K562 (cell line): ENCODE data around the gene TFF1. TPM values are rescaled to one million over a fixed set of nuclear protein-coding genes. Genes with fewer than 3 reads are reported as not detected.
A peak's percentile ranks its signal among the peaks of the same experiment; 100 is the strongest.

Experiments used
- ATAC-seq: fragments of 200-7000 bp; cut with Tn5 transposase; 3 replicates; pipeline ENCODE4 v1.9.1; 2020; ENCODE audit warnings: moderate library complexity
- BruUV-seq: library from RNA; stranded (reverse); fragments of 400-500 nt; replicated peaks from 2 replicates; lab custom pipeline; 2021; lab: Mats Ljungman, UMichigan
- CTCF ChIA-PET: fragments of 300-600 bp; formaldehyde crosslinking; extraction: SDS; loops from one replicate; lab custom pipeline; 2021; ENCODE audit warnings: low intra/inter-chr PET ratio; lab: Yijun Ruan, JAX
- POLR2A ChIA-PET: fragments of 300-600, 350-650 bp; sonication (Branson Sonifier 250); formaldehyde crosslinking; extraction: SDS; loops from one replicate; lab custom pipeline; 2021; ENCODE audit warnings: antibody characterized with exemption, inconsistent platforms; lab: Yijun Ruan, JAX
- DNase-seq, 4 experiments: peaks; one replicate each; pipeline versions ENCODE4 v3.0.0 to v3.0.0-alpha.2; 2011 to 2018; ENCODE audit warnings: low spot score in 3 of 4, mixed read lengths in 3 of 4; ENCODE audit errors: extremely low read depth in 1 of 4
- FAIRE-seq: peaks from 2 replicates; lab custom pipeline; 2011; peaks lifted over from hg19 to GRCh38; lab: Jason Lieb, UNC
- H2AFZ ChIP-seq: 2 replicates; pipeline ENCODE4 v1.6.0; 2011; ENCODE audit warnings: low read depth, low read length, control low read depth, inconsistent platforms
- H3K27ac ChIP-seq: fragments of 200-600 bp; 3 replicates; pipeline ENCODE4 v1.8.0; 2011; ENCODE audit warnings: low read depth, mild to moderate bottlenecking, control low read depth, inconsistent platforms, low read length, moderate library complexity, mixed read lengths; ENCODE audit errors: extremely low read depth
- H3K27me3 ChIP-seq, 2 experiments: fragments of 300-600 bp in 1 of 2; 2 replicates in 1 of 2; 3 replicates in 1 of 2; pipeline versions ENCODE4 v1.6.0 to v1.8.0; 2011; ENCODE audit warnings: inconsistent platforms in 2 of 2, low read length in 2 of 2, mild to moderate bottlenecking in 1 of 2, mixed read lengths in 1 of 2, moderate library complexity in 1 of 2; ENCODE audit not compliant: control insufficient read depth in 2 of 2, insufficient read depth in 2 of 2
- H3K36me3 ChIP-seq: fragments of 300-600 bp; 3 replicates; pipeline ENCODE4 v1.8.0; 2011; ENCODE audit warnings: mild to moderate bottlenecking, low read length, inconsistent platforms; ENCODE audit not compliant: control insufficient read depth, insufficient read depth
- H3K4me1 ChIP-seq, 2 experiments: fragments of 200-600 bp in 1 of 2; replicated peaks in 1 of 2; 2 replicates in 1 of 2; 3 replicates in 1 of 2; pipeline versions ENCODE4 v1.5.1 to v1.8.0; 2011; ENCODE audit warnings: inconsistent platforms in 2 of 2, low read length in 2 of 2, mild to moderate bottlenecking in 1 of 2, mixed read lengths in 1 of 2, moderate library complexity in 1 of 2; ENCODE audit not compliant: control insufficient read depth in 2 of 2, insufficient read depth in 2 of 2
- H3K4me2 ChIP-seq: 2 replicates; pipeline ENCODE4 v1.6.1; 2011; ENCODE audit warnings: low read length, control low read depth, inconsistent platforms, mixed read lengths; ENCODE audit not compliant: insufficient read depth
- H3K4me3 ChIP-seq: fragments of 200-600 bp; sonication (generic), shearing (Covaris generic); 2 replicates; pipeline ENCODE4 v1.5.1; 2016; ENCODE audit warnings: control low read depth, inconsistent platforms
- H3K79me2 ChIP-seq: fragments of 200-600 bp; 3 replicates; pipeline ENCODE4 v1.8.0; 2011; ENCODE audit warnings: low read length, inconsistent platforms; ENCODE audit not compliant: control insufficient read depth, insufficient read depth
- H3K9ac ChIP-seq, 2 experiments: 2 replicates each; pipeline versions ENCODE4 v1.6.0 to v1.6.1; 2011; ENCODE audit warnings: low read depth in 2 of 2, low read length in 2 of 2, control low read depth in 1 of 2, inconsistent platforms in 1 of 2, mild to moderate bottlenecking in 1 of 2, mixed read lengths in 1 of 2; ENCODE audit not compliant: insufficient read depth in 1 of 2
- H3K9me1 ChIP-seq: one replicate; pipeline ENCODE4 v1.6.0; 2011; ENCODE audit warnings: inconsistent platforms, mild to moderate bottlenecking, low read length, moderate library complexity; ENCODE audit not compliant: control insufficient read depth, insufficient read depth
- H3K9me3 ChIP-seq: replicated peaks from 2 replicates; pipeline ENCODE4 v1.5.1; 2011; ENCODE audit warnings: low read depth, low read length, inconsistent platforms; ENCODE audit not compliant: control insufficient read depth, insufficient read depth
- H4K20me1 ChIP-seq: replicated peaks from 2 replicates; pipeline ENCODE4 v1.6.1; 2011; ENCODE audit warnings: low read length, inconsistent platforms, mixed read lengths; ENCODE audit not compliant: control insufficient read depth, insufficient read depth
- CBFA2T2 ChIP-seq: fragments of 450-650 bp; conservative IDR thresholded peaks from 2 replicates; pipeline ENCODE4 v1.6.1; 2017; ENCODE audit warnings: mild to moderate bottlenecking
- CEBPZ ChIP-seq: fragments of 150-350 bp; IDR thresholded peaks from 2 replicates; pipeline ENCODE4 v1.6.1; 2014; ENCODE audit warnings: low read depth, mild to moderate bottlenecking, low read length, borderline replicate concordance
- ELF2 ChIP-seq: fragments of 250-450 bp; sonication (Bioruptor Pico); IDR thresholded peaks from 2 replicates; pipeline ENCODE4 v1.5.0; 2021; ENCODE audit warnings: mild to moderate bottlenecking
- ELF4 ChIP-seq: fragments of 450-650 bp; formaldehyde crosslinking; IDR thresholded peaks from 2 replicates; pipeline ENCODE4 v1.4.0; 2022; ENCODE audit warnings: missing genetic modification characterization
- FOSL1 ChIP-seq: fragments of 200-800 bp; sonication (Bioruptor generic); conservative IDR thresholded peaks from 2 replicates; pipeline ENCODE4 v1.6.1; 2016; ENCODE audit warnings: missing genetic modification characterization, missing compliant biosample characterization
- KLF10 ChIP-seq: fragments of 250-450 bp; sonication (Bioruptor Pico); IDR thresholded peaks from 2 replicates; pipeline ENCODE4 v1.6.1; 2021; ENCODE audit warnings: matching md5 sums
- MAFK ChIP-seq: IDR thresholded peaks from 2 replicates; pipeline ENCODE4 v1.6.1; 2011; ENCODE audit warnings: low read length, improper control_type of control experiment
- SIN3A ChIP-seq, 2 experiments: fragments of 150-350 bp in 1 of 2; IDR thresholded peaks; 2 replicates each; pipeline ENCODE4 v1.6.1; 2011 to 2016; ENCODE audit warnings: borderline replicate concordance in 2 of 2, low read depth in 2 of 2, low read length in 2 of 2, mild to moderate bottlenecking in 2 of 2, moderate library complexity in 2 of 2; ENCODE audit not compliant: control insufficient read depth in 1 of 2
- SMARCE1 ChIP-seq: fragments of 450-650 bp; IDR thresholded peaks from 2 replicates; pipeline ENCODE4 v1.7.1; 2016; ENCODE audit warnings: mild to moderate bottlenecking
- TEAD4 ChIP-seq, 2 experiments: sonication (generic) in 1 of 2; formaldehyde crosslinking in 1 of 2; IDR thresholded peaks; 2 replicates each; pipeline versions ENCODE4 v1.6.1 to v1.8.0; 2012 to 2022; ENCODE audit warnings: borderline replicate concordance in 1 of 2, inconsistent platforms in 1 of 2, low read length in 1 of 2, mild to moderate bottlenecking in 1 of 2, missing genetic modification reagents in 1 of 2
- WGBS: fragments of 100-300 bp; shearing (Covaris generic); methylation state at CpG from one replicate; pipeline ENCODE4 v1.1.6; 2016; ENCODE audit warnings: low coverage, mixed read lengths; ENCODE audit not compliant: insufficient coverage; ENCODE audit errors: missing lambda C conversion rate; 5-methylcytosine and 5-hydroxymethylcytosine counted together
- in situ Hi-C: fragments of 300-500 bp; cut with MboI; formaldehyde crosslinking; loops from 4 replicates; pipeline ENCODE4 v1.15.0; 2018; ENCODE audit warnings: inconsistent platforms, mixed read lengths
- intact Hi-C: fragments of 100-400 bp; cut with micrococcal nuclease; formaldehyde crosslinking; loops from 2 replicates; pipeline ENCODE4 v1.14.2; 2022
- polyA plus RNA-seq, 8 experiments: library from polyadenylated mRNA; depleted of rRNA in 4 of 8; stranded (reverse) in 5 of 8; unstranded in 3 of 8; fragments of >200 nt; fragmentation: Nextera tagmentation in 2 of 8; fragmentation: Illumina TruSeq in 1 of 8; extraction: Ambion mirVana in 2 of 8; extraction: Trizol in 1 of 8; gene quantifications; 2 replicates each; pipeline versions ENCODE4 v1.2.1 to v1.2.3, GENCODE V29; 2011 to 2014; ENCODE audit warnings: inconsistent platforms in 1 of 8, missing spikeins in 1 of 8
- total RNA-seq, 7 experiments: library from RNA; depleted of rRNA in 6 of 7; stranded (reverse); fragments of >200 nt in 6 of 7; fragmentation: Illumina TruSeq in 2 of 7; extraction: Trizol in 2 of 7; gene quantifications; 2 replicates each; pipeline versions ENCODE4 v1.2.1 to v1.2.3, GENCODE V29; 2011 to 2021; ENCODE audit warnings: low replicate concordance in 1 of 7
- TF ChIP-seq, protein P1 (sequence below): fragments of 200-800 bp; sonication (Bioruptor generic); IDR thresholded peaks from 2 replicates; pipeline ENCODE4 v1.6.1; 2017; ENCODE audit warnings: missing genetic modification characterization, missing compliant biosample characterization

Gene TFF1
- total and polyA plus RNA-seq, 9 of the 15 experiments (the other 6 are each of a cell fraction or from before 2014, with no cell fraction given) = 0.31 TPM; not detected in 8

- no TSS peak for BruUV-seq
- Histone ChIP-seq H3K9me3 (no peaks in the 10 kb centered on the region), H3K36me3 (no peaks in the 10 kb centered on the region), H3K4me1 (peaks cover 4 to 6% of the 10 kb centered on the region in 2 experiments; a peak in 3 of 5 replicates), H3K9ac (no peak overlapping the region), H3K9me1 (no peaks in the 10 kb centered on the region), H3K4me3 (no peak overlapping the region), H3K27ac (no peak overlapping the region), H3K4me2 (no peak overlapping the region), H3K79me2 (no peaks in the 10 kb centered on the region), H2AFZ (no peak overlapping the region), H3K27me3 (peaks cover 10 to 52% of the 10 kb centered on the region in 2 experiments; a peak in 4 of 5 replicates), H4K20me1 (no peaks in the 10 kb centered on the region)
- TF ChIP-seq TEAD4 (IDR thresholded peaks at IDR 0.05; ENCODE audit: low read length) (no peak), TEAD4 (CRISPR knock-in tag; IDR thresholded peaks at IDR 0.05; ENCODE audit: borderline replicate concordance) (0 out of 2 replicates have a peak, but pooled peaks have one; percentile 30), KLF10 (no peak)
- ChIA-PET CTCF (no interaction called here), POLR2A (interaction anchor here (0.6 kb wide), 1 partner anchor 14 kb away, joined by 5 read pairs; no protein-coding TSS in a partner anchor)
- DNase-seq (no peak), FAIRE-seq (no peak), ATAC-seq (no peak)
- 4% methylated on average over 6 of the region's 6 CpGs for WGBS
- in situ Hi-C loops = no loop called here
- intact Hi-C loops = no loop called here
Measured at GRCh38 chr21:42383331-42383730, 17.0 kb upstream of the TFF1 start.

GRCh38 chr21:42382915-42383314, 16.6 kb upstream of the TFF1 start:
- Histone ChIP-seq H3K9ac (no peak overlapping the region), H3K36me3 (no peaks in the 10 kb centered on the region), H3K4me1 (peaks cover 4 to 6% of the 10 kb centered on the region in 2 experiments; a peak in 3 of 5 replicates), H3K4me2 (no peak overlapping the region), H3K79me2 (no peaks in the 10 kb centered on the region), H3K27ac (no peak overlapping the region), H3K27me3 (peaks cover 10 to 52% of the 10 kb centered on the region in 2 experiments; a peak in 4 of 5 replicates), H2AFZ (no peak overlapping the region), H3K9me3 (no peaks in the 10 kb centered on the region), H4K20me1 (no peaks in the 10 kb centered on the region), H3K4me3 (no peak overlapping the region), H3K9me1 (no peaks in the 10 kb centered on the region)
- CTCF ChIA-PET = no interaction called here
- 2% methylated on average over 6 of the region's 6 CpGs for WGBS
- ATAC-seq = no peak
- no peak for DNase-seq
- no peak for FAIRE-seq
- POLR2A ChIA-PET = interaction anchor here (0.6 kb wide), 2 partner anchors 14 to 69 kb away, joined by 3 to 5 read pairs; no protein-coding TSS in a partner anchor
- in situ Hi-C loops (no loop called here), intact Hi-C loops (no loop called here)
- no TSS peak for BruUV-seq
- TF ChIP-seq CBFA2T2 (no peak), ELF2 (CRISPR knock-in tag) (no peak), CEBPZ (no peak), MAFK (no peak), SMARCE1 (no peak), SIN3A (IDR thresholded peaks at IDR 0.05; ENCODE audit: borderline replicate concordance in 2 of 2, control insufficient read depth in 1 of 2, low read depth in 2 of 2, low read length in 2 of 2) (no peak), ELF4 (CRISPR knock-in tag) (no peak), FOSL1 (tag) (no peak)
- TF ChIP-seq, protein P1, sequence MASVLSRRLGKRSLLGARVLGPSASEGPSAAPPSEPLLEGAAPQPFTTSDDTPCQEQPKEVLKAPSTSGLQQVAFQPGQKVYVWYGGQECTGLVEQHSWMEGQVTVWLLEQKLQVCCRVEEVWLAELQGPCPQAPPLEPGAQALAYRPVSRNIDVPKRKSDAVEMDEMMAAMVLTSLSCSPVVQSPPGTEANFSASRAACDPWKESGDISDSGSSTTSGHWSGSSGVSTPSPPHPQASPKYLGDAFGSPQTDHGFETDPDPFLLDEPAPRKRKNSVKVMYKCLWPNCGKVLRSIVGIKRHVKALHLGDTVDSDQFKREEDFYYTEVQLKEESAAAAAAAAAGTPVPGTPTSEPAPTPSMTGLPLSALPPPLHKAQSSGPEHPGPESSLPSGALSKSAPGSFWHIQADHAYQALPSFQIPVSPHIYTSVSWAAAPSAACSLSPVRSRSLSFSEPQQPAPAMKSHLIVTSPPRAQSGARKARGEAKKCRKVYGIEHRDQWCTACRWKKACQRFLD (CRISPR knock-in tag) = no peak
